ENCODE results near the gene EEPD1.

DNA sequence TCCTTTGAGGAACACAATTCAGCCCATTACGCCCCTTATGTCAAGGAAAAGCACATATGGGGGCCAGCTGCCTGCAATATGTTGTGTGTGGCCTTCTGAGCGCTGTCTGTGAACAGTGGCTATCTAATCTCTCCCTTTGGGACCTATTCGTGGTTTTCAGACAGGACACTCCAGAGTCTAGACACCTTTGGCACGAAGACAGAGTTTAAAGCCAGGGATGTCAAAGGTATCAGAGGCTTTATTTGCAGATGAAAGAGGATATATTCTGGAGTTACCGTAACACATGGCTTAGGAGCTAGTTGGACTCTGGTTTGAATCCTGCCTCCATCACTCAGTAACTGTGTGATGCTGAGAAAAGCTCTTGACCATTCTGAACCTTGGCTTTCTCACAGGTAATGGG, 14.8 kb upstream of the EEPD1 start:
- TF ChIP-seq, protein P1, sequence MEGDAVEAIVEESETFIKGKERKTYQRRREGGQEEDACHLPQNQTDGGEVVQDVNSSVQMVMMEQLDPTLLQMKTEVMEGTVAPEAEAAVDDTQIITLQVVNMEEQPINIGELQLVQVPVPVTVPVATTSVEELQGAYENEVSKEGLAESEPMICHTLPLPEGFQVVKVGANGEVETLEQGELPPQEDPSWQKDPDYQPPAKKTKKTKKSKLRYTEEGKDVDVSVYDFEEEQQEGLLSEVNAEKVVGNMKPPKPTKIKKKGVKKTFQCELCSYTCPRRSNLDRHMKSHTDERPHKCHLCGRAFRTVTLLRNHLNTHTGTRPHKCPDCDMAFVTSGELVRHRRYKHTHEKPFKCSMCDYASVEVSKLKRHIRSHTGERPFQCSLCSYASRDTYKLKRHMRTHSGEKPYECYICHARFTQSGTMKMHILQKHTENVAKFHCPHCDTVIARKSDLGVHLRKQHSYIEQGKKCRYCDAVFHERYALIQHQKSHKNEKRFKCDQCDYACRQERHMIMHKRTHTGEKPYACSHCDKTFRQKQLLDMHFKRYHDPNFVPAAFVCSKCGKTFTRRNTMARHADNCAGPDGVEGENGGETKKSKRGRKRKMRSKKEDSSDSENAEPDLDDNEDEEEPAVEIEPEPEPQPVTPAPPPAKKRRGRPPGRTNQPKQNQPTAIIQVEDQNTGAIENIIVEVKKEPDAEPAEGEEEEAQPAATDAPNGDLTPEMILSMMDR (IDR thresholded peaks at IDR 0.05; ENCODE audit: insufficient read depth, low read depth, low read length) = no peak
- TF ChIP-seq EZH2 (IDR thresholded peaks at IDR 0.05; ENCODE audit: insufficient read depth, low read length) = no peak

All from astrocyte (in vitro differentiated cells and primary cell).